Ishikawa (cell line): Measurements from ENCODE around the gene RAI1.

Source experiments
- CEBPB ChIP-seq: IDR thresholded peaks from 2 replicates; pipeline ENCODE4 v1.6.1; 2012
- CREB1 ChIP-seq: IDR thresholded peaks from 2 replicates; pipeline ENCODE4 v1.6.1; 2012; ENCODE audit warnings: low read depth
- EGR1 ChIP-seq: IDR thresholded peaks from 2 replicates; pipeline ENCODE4 v1.6.1; 2012
- EP300 ChIP-seq: IDR thresholded peaks from 2 replicates; pipeline ENCODE4 v1.6.1; 2012; ENCODE audit warnings: borderline replicate concordance
- FOXM1 ChIP-seq: IDR thresholded peaks from 2 replicates; pipeline ENCODE4 v1.6.1; 2012; ENCODE audit warnings: low read depth, borderline replicate concordance
- NFIC ChIP-seq: IDR thresholded peaks from 2 replicates; pipeline ENCODE4 v1.6.1; 2012
- RAD21 ChIP-seq: IDR thresholded peaks from 2 replicates; pipeline ENCODE4 v1.6.1; 2012; ENCODE audit warnings: low read depth
- TAF1 ChIP-seq: IDR thresholded peaks from 2 replicates; pipeline ENCODE4 v1.6.1; 2012; ENCODE audit warnings: low read depth, mild to moderate bottlenecking
- TCF12 ChIP-seq: IDR thresholded peaks from 2 replicates; pipeline ENCODE4 v1.6.1; 2012; ENCODE audit warnings: low read depth
- TEAD4 ChIP-seq: IDR thresholded peaks from 2 replicates; pipeline ENCODE4 v1.6.1; 2012
- YY1 ChIP-seq: IDR thresholded peaks from 2 replicates; pipeline ENCODE4 v1.6.1; 2012; ENCODE audit warnings: low read depth
- ZBTB7A ChIP-seq: IDR thresholded peaks from 2 replicates; pipeline ENCODE4 v1.6.1; 2012; ENCODE audit warnings: low read depth
- TF ChIP-seq, protein P1 (sequence below): IDR thresholded peaks from 2 replicates; pipeline ENCODE4 v1.6.1; 2012; ENCODE audit warnings: low read depth, mild to moderate bottlenecking
- TF ChIP-seq, protein P2 (sequence below): IDR thresholded peaks from 2 replicates; pipeline ENCODE4 v1.6.1; 2012

DNA sequence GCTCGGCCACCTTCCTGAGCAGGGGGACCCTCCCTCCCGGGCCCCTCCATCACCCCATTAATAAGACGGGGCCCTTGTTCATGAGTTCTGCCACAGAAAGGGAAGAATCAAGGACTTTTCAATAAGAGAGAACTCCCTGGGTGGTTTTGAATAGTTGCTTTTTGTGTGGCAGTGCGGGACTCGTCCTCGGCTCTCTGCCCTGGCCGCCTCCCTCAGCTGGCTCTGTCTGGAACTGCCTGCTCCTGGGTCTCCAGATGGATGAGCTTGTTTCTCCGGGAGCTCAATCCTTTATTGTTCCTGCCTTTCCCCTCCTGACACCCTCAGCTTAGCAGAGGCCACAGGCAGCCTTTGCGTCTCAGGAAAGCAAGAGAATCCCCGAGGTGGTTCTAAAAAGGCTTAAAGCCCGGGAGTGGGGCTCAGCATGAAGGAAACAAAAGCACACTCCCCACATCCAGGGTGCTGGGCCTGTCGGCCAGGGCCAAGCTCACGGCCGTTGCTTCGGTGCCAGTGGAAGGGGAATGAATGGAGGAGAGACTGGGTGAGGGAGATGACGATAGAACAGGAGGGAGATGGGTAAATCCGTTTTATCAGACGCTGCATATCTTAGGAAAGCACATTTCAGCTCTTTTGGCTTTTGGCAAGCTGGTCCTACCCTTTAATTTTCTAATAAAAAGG lies 60.2 kb downstream of the RAI1 start:
- TF ChIP-seq ZBTB7A (no peak), RAD21 (no peak), TCF12 (no peak), TEAD4 (no peak), CEBPB (no peak), TAF1 (no peak), FOXM1 (no peak), CREB1 (no peak), YY1 (no peak), EP300 (no peak), NFIC (no peak), EGR1 (no peak)
- TF ChIP-seq, protein P1, sequence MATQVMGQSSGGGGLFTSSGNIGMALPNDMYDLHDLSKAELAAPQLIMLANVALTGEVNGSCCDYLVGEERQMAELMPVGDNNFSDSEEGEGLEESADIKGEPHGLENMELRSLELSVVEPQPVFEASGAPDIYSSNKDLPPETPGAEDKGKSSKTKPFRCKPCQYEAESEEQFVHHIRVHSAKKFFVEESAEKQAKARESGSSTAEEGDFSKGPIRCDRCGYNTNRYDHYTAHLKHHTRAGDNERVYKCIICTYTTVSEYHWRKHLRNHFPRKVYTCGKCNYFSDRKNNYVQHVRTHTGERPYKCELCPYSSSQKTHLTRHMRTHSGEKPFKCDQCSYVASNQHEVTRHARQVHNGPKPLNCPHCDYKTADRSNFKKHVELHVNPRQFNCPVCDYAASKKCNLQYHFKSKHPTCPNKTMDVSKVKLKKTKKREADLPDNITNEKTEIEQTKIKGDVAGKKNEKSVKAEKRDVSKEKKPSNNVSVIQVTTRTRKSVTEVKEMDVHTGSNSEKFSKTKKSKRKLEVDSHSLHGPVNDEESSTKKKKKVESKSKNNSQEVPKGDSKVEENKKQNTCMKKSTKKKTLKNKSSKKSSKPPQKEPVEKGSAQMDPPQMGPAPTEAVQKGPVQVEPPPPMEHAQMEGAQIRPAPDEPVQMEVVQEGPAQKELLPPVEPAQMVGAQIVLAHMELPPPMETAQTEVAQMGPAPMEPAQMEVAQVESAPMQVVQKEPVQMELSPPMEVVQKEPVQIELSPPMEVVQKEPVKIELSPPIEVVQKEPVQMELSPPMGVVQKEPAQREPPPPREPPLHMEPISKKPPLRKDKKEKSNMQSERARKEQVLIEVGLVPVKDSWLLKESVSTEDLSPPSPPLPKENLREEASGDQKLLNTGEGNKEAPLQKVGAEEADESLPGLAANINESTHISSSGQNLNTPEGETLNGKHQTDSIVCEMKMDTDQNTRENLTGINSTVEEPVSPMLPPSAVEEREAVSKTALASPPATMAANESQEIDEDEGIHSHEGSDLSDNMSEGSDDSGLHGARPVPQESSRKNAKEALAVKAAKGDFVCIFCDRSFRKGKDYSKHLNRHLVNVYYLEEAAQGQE = no peak
- TF ChIP-seq, protein P2, sequence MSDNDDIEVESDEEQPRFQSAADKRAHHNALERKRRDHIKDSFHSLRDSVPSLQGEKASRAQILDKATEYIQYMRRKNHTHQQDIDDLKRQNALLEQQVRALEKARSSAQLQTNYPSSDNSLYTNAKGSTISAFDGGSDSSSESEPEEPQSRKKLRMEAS = no peak
